Endothelial cell of umbilical vein (primary cell): ENCODE measurements around the gene KL. TPM values are rescaled to one million over a fixed set of nuclear protein-coding genes. Genes with fewer than 3 reads are reported as not detected.

Experiments used
- BruUV-seq: library from RNA; stranded (reverse); fragments of 400-500 nt; replicated peaks from 2 replicates; lab custom pipeline; 2021; lab: Mats Ljungman, UMichigan
- CTCF ChIA-PET: fragments of 300-600, 350-600 bp; sonication (Branson Sonifier 250); formaldehyde crosslinking; loops from one replicate; lab custom pipeline; 2021; ENCODE audit warnings: antibody characterized with exemption, inconsistent platforms; lab: Charles Lee
- POLR2A ChIA-PET: fragments of 300-600, 350-600 bp; sonication (Branson Sonifier 250); formaldehyde crosslinking; loops from one replicate; lab custom pipeline; 2021; ENCODE audit warnings: antibody characterized with exemption, inconsistent platforms; lab: Charles Lee
- DNase-seq: peaks from one replicate; pipeline ENCODE4 v3.0.0-alpha.2; 2011; ENCODE audit warnings: low read depth, low spot score
- FAIRE-seq: peaks from 2 replicates; lab custom pipeline; 2011; peaks lifted over from hg19 to GRCh38; lab: Jason Lieb, UNC
- H2AFZ ChIP-seq: 2 replicates; pipeline ENCODE4 v1.6.0; 2012; ENCODE audit warnings: low read depth, low read length, control low read depth, inconsistent platforms
- H3K27ac ChIP-seq: 2 replicates; pipeline ENCODE4 v1.5.1; 2011; ENCODE audit warnings: low read depth, mild to moderate bottlenecking, control low read depth, low read length, moderate library complexity; ENCODE audit not compliant: insufficient read depth
- H3K27me3 ChIP-seq, 2 experiments: 2 replicates each; pipeline versions ENCODE4 v1.6.0 to v1.6.1; 2011; ENCODE audit warnings: low read length in 2 of 2, mixed read lengths in 1 of 2; ENCODE audit not compliant: control insufficient read depth in 2 of 2, insufficient read depth in 2 of 2
- H3K36me3 ChIP-seq, 2 experiments: 2 replicates in 1 of 2; 3 replicates in 1 of 2; pipeline ENCODE4 v1.5.1; 2011; ENCODE audit warnings: low read length in 2 of 2, mild to moderate bottlenecking in 1 of 2, moderate library complexity in 1 of 2; ENCODE audit not compliant: control insufficient read depth in 2 of 2, insufficient read depth in 2 of 2; ENCODE audit errors: extremely low read depth in 1 of 2
- H3K4me1 ChIP-seq: 3 replicates; pipeline ENCODE4 v1.5.1; 2011; ENCODE audit warnings: mild to moderate bottlenecking, low read length; ENCODE audit not compliant: control insufficient read depth, insufficient read depth; ENCODE audit errors: extremely low read depth
- H3K4me2 ChIP-seq: 2 replicates; pipeline ENCODE4 v1.6.1; 2011; ENCODE audit warnings: low read length, control low read depth, mixed read lengths; ENCODE audit not compliant: insufficient read depth
- H3K4me3 ChIP-seq, 3 experiments: fragments of 200-600 bp in 1 of 3; sonication (generic), shearing (Covaris generic) in 1 of 3; replicated peaks in 1 of 3; 2 replicates each; pipeline ENCODE4 v1.5.1; 2011 to 2016; ENCODE audit warnings: control low read depth in 3 of 3, low read length in 3 of 3, mild to moderate bottlenecking in 2 of 3, inconsistent platforms in 1 of 3, low read depth in 1 of 3, moderate library complexity in 1 of 3; ENCODE audit not compliant: insufficient read depth in 1 of 3
- H3K79me2 ChIP-seq: 2 replicates; pipeline ENCODE4 v1.6.0; 2012; ENCODE audit warnings: low read length, inconsistent platforms; ENCODE audit not compliant: control insufficient read depth, insufficient read depth
- H3K9ac ChIP-seq: replicated peaks from 2 replicates; pipeline ENCODE3; 2011; ENCODE audit warnings: low read length, control low read depth; ENCODE audit not compliant: insufficient read depth; ENCODE audit errors: extremely low read depth
- H3K9me1 ChIP-seq: replicated peaks from 3 replicates; pipeline ENCODE4 v1.6.0; 2011; ENCODE audit warnings: mild to moderate bottlenecking, low read length; ENCODE audit not compliant: control insufficient read depth, insufficient read depth; ENCODE audit errors: extremely low read depth
- H3K9me3 ChIP-seq: replicated peaks from 2 replicates; pipeline ENCODE4 v1.5.1; 2012; ENCODE audit warnings: low read length, inconsistent platforms; ENCODE audit not compliant: control insufficient read depth, insufficient read depth
- H4K20me1 ChIP-seq: replicated peaks from 2 replicates; pipeline ENCODE3; 2011; ENCODE audit warnings: mild to moderate bottlenecking, low read length; ENCODE audit not compliant: control insufficient read depth, insufficient read depth; ENCODE audit errors: extremely low read depth
- EZH2 ChIP-seq: IDR thresholded peaks from 2 replicates; pipeline ENCODE4 v1.6.1; 2012; ENCODE audit warnings: borderline replicate concordance, low read depth, mild to moderate bottlenecking, moderate library complexity, low read length, inconsistent platforms; ENCODE audit not compliant: severe bottlenecking
- FOS ChIP-seq: IDR thresholded peaks from 2 replicates; pipeline ENCODE4 v1.6.1; 2011; ENCODE audit warnings: mild to moderate bottlenecking, low read length, moderate library complexity, borderline replicate concordance; ENCODE audit not compliant: insufficient read depth
- GATA2 ChIP-seq: IDR thresholded peaks from 2 replicates; pipeline ENCODE4 v1.7.0; 2011; ENCODE audit warnings: low read depth, mild to moderate bottlenecking, moderate library complexity, mixed read lengths, low read length; ENCODE audit not compliant: insufficient read length, insufficient read depth
- JUN ChIP-seq: IDR thresholded peaks from 2 replicates; pipeline ENCODE4 v1.6.1; 2011; ENCODE audit warnings: borderline replicate concordance, low read depth; ENCODE audit not compliant: insufficient read length, insufficient read depth
- MAX ChIP-seq: IDR thresholded peaks from 2 replicates; pipeline ENCODE4 v1.6.1; 2011; ENCODE audit not compliant: insufficient read depth, insufficient read length
- MYC ChIP-seq: IDR thresholded peaks from one replicate; pipeline ENCODE4 v1.6.1; 2011; ENCODE audit warnings: mild to moderate bottlenecking, low read depth, low read length
- POLR2A ChIP-seq: IDR thresholded peaks from 2 replicates; pipeline ENCODE4 v1.6.1; 2012; ENCODE audit warnings: low read depth, mild to moderate bottlenecking, control low read depth, low read length
- POLR2AphosphoS5 ChIP-seq: IDR thresholded peaks from 2 replicates; pipeline ENCODE4 v1.6.1; 2012; ENCODE audit warnings: low read depth, mild to moderate bottlenecking, control low read depth, low read length, moderate library complexity; ENCODE audit not compliant: insufficient read depth
- dilution Hi-C: fragments of 300-500 bp; cut with MboI; formaldehyde crosslinking; loops from one replicate; pipeline ENCODE4 v1.15.0; 2019; ENCODE audit warnings: low sequenced_read_pairs; ENCODE audit not compliant: extremely low pct_ligation_motif_present
- intact Hi-C: fragments of 100-400 bp; cut with micrococcal nuclease; formaldehyde crosslinking; loops from one replicate; pipeline ENCODE4 v1.10.0; 2022
- polyA plus RNA-seq, 4 experiments: library from polyadenylated mRNA; depleted of rRNA in 3 of 4; stranded (reverse) in 3 of 4; unstranded in 1 of 4; fragments of >200 nt; gene quantifications; 2 replicates each; pipeline versions ENCODE4 v1.2.1 to v1.2.3, GENCODE V29; 2011 to 2012; ENCODE audit warnings: missing spikeins in 1 of 4
- total RNA-seq: library from RNA; stranded (reverse); gene quantifications from 2 replicates; pipeline ENCODE4 v1.2.3, GENCODE V29; 2021
- TF ChIP-seq, protein P1 (sequence below), 2 donors: IDR thresholded peaks; 1 replicate in 1 of 2; 2 replicates in 1 of 2; pipeline ENCODE4 v1.5.1; 2011; ENCODE audit warnings: low read length in 2 of 2, mild to moderate bottlenecking in 2 of 2, moderate library complexity in 2 of 2, control low read depth in 1 of 2, inconsistent platforms in 1 of 2, low read depth in 1 of 2; ENCODE audit not compliant: insufficient read depth in 1 of 2; ENCODE audit errors: extremely low read depth in 1 of 2

Gene KL
- total and polyA plus RNA-seq, 2 donors (not counting 3 experiments of a cell fraction or from before 2014, with no cell fraction given) = 0.01 to 0.07 TPM

GRCh38 chr13:32986552-32986951 lies 29.7 kb upstream of the KL start:
- CTCF ChIA-PET = no interaction called here
- POLR2A ChIA-PET = no interaction called here
- dilution Hi-C loops = no loop called here

More at GRCh38 chr13:32986552-32986951, 29.7 kb upstream of the KL start:
- Histone ChIP-seq H4K20me1 (no peaks in the 10 kb centered on the region), H3K4me2 (no peak overlapping the region), H3K36me3 (no peaks in the 10 kb centered on the region), H3K27ac (no peak overlapping the region), H3K9me3 (no peaks in the 10 kb centered on the region), H3K79me2 (no peaks in the 10 kb centered on the region), H3K4me1 (no peaks in the 10 kb centered on the region), H3K4me3 (no peak overlapping the region), H2AFZ (no peak overlapping the region), H3K9ac (no peak overlapping the region), H3K9me1 (no peaks in the 10 kb centered on the region), H3K27me3 (peaks cover 6 to 23% of the 10 kb centered on the region in 2 experiments)
- intact Hi-C loops = no loop called here
- BruUV-seq = no TSS peak
- DNase-seq (no peak), FAIRE-seq (no peak)
- TF ChIP-seq, protein P1, sequence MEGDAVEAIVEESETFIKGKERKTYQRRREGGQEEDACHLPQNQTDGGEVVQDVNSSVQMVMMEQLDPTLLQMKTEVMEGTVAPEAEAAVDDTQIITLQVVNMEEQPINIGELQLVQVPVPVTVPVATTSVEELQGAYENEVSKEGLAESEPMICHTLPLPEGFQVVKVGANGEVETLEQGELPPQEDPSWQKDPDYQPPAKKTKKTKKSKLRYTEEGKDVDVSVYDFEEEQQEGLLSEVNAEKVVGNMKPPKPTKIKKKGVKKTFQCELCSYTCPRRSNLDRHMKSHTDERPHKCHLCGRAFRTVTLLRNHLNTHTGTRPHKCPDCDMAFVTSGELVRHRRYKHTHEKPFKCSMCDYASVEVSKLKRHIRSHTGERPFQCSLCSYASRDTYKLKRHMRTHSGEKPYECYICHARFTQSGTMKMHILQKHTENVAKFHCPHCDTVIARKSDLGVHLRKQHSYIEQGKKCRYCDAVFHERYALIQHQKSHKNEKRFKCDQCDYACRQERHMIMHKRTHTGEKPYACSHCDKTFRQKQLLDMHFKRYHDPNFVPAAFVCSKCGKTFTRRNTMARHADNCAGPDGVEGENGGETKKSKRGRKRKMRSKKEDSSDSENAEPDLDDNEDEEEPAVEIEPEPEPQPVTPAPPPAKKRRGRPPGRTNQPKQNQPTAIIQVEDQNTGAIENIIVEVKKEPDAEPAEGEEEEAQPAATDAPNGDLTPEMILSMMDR (IDR thresholded peaks at IDR 0.05; ENCODE audit: extremely low read depth in 1 of 2, insufficient read depth in 1 of 2, low read depth in 1 of 2, low read length in 2 of 2) = no peak
- TF ChIP-seq FOS = no peak
- no peak for TF ChIP-seq MYC
- no peak for TF ChIP-seq POLR2A
- no peak for TF ChIP-seq POLR2AphosphoS5
- no peak for TF ChIP-seq GATA2
- TF ChIP-seq JUN = no peak
- no peak for TF ChIP-seq MAX
- no peak for TF ChIP-seq EZH2
